HG03039 (cell line): Measurements from ENCODE around the gene CADM1.

Experiments used
- ATAC-seq: cut with Tn5 transposase; IDR thresholded peaks from one replicate; pipeline ENCODE4 v1.9.1; 2021; ENCODE audit warnings: mild to moderate bottlenecking, moderate library complexity; ENCODE audit not compliant: unreplicated experiment

The CADM1 gene

DNA sequence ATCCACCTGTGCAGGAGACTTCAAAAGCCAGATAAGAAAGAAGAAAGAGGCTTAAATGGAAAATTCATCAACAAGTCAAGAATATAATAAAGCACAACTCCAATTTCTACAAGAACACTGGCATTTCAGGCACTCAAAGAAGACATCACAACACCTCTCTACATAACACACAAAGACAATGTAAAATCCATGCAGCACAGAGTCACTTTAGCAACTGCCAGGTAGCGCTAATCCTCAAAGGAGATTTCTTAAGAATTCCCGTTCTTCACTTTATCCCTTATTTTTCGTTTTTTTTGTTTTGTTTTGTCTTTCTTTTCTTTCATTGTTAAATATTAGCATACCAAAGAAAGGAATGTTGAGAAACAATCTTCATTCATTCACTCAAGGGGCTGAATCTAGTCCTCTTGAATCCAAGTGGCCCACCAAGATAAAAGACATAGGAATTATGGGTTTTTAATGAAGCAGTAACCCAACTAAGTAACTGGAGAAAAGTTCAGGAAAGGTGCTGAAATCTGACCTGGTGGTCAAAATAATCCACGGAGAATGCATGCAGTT lies 95.0 kb downstream of the CADM1 start:
- no peak for ATAC-seq

DNA sequence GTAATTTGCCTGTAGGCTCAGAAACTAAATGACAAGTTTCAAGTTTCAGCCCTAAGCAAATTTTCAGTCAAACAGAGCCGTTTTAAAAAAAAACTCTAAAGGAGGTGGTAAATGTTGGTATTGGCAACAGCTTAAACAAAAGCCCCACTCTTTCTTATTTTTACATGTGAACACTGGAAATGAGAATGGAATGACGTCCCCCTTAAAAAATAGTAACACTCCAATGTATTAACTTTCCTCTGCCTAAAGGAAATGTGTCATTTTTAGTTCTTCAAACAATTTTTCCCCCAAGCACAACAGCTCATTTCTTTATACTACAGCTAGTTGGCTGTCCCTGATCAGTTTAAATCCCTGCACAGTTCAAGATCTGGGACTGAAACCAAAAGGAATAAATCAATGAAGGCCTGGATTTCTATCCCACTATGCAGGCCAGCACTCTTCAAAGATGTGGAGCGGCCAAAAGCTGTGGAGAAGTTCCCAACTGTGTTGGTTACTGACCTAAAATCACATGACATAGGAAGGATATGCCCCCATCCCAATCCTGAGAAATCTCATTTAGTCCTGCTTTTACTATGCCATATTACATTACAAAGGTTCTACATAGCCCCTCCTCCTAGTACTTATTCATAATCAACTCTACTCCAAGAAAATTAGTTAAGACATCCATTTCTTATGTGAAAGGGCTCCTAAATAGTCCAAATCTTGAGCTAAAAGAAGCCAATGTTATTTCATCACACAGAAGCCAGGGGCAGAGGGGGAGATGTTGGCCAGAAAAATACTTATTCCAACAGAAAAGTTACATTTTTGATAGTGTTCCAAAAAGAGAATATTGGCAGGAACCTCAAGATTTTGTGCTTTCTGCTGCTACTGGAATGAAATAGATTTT lies 95.9 kb downstream of the CADM1 start:
- no peak for ATAC-seq

GRCh38 chr11:115407496-115407895 lies 96.7 kb downstream of the CADM1 start:
- no peak for ATAC-seq

GRCh38 chr11:115406404-115406803 lies 97.8 kb downstream of the CADM1 start:
- no peak for ATAC-seq

DNA sequence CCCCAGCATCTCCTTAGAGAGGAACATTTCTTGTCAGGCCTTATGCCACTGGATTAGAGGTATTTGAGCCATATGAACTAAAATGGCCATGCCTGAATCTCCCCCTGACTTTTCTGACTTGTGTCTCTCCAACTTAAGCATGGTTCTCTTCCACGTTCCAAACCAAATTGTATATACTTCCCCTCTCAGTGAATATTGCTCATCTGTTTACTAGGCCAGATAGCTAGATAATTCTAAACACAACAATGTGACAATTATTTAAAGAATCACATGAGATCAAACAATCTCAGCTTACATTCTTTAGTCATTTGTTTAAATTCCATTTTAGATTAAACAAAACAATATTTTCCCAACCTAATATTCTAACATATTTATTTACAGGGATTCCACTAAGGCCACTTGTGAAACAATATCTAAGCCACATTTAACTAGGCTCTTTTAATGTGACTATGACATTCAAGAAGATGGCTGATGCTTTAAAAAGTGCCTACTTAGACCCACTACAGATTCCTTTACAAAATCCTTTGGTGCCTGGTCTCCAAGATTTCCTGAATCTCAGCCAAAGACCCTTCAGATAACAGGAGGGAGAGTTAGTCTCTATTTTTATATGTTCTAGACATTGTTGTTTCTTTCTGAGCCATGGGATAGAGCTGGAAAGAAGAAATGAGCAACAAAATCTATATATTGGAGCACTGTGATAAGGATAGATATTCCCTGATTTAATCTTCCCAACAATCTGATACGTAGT lies 105.7 kb downstream of the CADM1 start:
- no peak for ATAC-seq

- ATAC-seq = no peak
Measured at GRCh38 chr11:115396533-115396932, 107.7 kb downstream of the CADM1 start.

- ATAC-seq = no peak
Measured at GRCh38 chr11:115393950-115394349, 110.3 kb downstream of the CADM1 start.

DNA sequence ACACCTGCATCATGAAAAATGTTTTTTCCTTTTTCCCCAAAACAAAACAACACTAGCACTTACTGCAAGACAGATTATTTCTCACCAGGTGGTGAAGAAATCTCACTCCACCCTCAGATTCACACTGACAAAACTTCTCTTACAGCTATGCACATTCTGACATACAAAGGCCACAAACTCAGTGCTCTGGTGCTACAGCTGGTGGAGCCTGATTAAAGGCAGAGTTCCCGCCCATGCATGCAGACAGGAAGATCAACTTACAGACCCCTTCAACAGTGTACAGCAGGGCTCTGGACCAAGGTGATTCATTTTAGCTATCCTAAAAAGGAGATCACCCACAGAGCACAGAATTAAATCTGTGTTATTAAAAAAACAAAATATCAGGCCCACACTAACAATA lies 112.6 kb downstream of the CADM1 start:
- ATAC-seq = no peak

GRCh38 chr11:115391160-115391559 lies 113.1 kb downstream of the CADM1 start:
- no peak for ATAC-seq

GRCh38 chr11:115390441-115390840 lies 113.8 kb downstream of the CADM1 start:
- ATAC-seq = no peak

DNA sequence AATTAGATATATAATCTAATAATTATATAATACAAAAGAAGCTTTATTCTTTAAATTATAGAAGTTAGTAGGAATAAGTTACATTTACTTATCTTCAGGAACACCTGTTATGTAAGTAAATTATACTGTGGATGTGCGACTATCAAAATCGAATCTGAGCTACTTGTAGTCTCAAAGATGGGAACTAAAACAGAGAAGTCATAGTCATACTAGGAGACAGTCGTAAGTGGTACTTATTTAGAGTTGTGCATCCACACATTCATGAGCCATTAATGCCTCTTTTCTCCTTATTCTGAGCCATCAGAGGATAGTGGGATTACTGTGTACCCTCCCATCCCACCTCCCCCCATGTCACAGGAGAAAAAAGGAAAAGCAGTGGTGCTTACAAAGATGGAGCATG lies 114.4 kb downstream of the CADM1 start:
- ATAC-seq = no peak

DNA sequence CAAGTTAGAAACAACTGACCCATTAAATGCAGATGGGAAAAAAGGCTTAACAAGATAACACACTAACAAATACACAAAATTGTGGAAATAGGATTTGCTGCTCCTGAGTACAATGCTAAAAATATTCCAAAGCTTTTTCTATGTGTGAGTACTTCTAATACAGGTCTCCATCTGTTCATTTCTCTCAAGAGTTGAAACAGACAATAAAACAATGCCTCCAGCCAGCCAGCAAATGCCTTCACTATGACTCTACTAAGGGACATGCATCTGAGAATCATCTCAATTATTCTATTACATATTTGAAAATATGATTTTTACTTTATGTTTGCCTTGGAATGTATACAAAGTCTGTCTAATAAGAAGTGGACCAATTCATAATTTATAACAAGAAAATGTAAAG lies 119.0 kb downstream of the CADM1 start:
- ATAC-seq = no peak

DNA sequence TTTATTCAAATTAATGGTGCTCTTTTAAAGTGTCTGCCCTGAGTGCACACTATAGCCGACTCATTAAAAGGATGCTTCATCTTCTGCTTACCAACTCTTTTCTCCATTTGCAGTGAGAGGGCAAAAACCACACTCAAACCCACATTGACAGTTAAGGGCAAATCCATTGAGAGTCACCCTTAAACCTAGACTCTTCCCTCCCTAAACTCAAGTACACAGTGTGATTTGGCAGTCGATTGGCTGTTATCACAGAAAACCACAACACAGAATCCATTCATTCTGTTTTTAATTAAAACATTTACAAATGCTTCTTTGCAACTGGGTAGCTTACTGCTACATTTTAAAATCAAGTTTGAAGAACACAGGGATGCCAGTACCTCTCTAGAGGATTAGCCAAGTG lies 120.0 kb downstream of the CADM1 start:
- no peak for ATAC-seq

DNA sequence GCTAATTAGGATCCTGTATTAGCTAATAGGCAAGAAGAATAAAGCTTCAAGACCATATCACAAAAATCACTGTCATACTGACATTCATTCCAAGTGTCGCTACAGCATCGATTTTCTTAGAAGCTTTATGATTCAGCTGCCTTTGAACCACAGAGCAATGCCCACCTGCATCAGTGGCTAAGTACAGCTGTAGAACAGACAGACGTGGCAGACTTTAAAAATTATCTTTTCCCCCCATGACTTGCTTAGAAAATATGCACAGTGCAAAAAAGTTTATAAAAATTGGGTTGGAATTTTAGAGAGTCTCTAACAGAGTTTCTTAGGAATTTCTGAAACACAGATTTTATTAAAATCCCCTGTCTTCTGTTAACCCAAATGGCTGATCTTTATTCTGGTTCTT lies 120.8 kb downstream of the CADM1 start:
- ATAC-seq = no peak

GRCh38 chr11:115379528-115379927 lies 124.7 kb downstream of the CADM1 start:
- no peak for ATAC-seq

DNA sequence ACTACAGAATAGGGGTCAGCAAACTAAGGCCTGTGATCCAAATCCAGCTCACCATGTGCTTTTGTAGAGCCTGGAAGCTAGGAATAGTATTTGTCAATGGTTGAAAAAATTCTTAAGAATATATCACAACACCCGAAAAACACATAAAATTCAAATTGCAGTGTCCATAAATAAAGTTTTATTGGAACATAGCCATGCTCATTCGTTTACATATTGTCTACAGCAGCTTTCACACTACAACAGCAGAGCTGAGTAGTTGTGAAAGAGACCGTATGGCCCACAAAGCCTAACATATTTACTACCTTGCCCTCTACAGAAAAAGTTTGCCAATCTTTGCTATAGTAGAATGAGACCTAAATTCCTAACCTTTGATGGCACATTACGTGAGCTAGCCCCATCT lies 125.7 kb downstream of the CADM1 start:
- ATAC-seq = no peak

DNA sequence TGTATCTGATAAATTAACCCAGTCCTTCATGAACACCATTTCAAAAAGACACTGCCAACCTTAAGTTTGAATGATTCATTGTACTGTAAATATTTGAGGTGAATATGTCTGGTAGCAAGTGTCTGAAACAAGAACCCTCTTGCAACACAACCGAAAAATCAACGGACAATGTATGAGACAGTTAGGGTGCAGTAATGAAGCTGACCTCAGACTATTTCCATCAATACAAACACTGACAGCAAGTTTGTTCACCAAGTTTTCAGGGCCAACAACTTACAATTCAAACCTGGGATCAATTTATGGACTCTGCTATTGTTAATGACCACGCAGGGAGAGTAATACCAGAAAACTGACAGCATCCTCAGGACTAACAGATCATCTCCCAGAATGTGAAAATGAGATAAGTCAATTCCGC lies 126.3 kb downstream of the CADM1 start:
- ATAC-seq = no peak

DNA sequence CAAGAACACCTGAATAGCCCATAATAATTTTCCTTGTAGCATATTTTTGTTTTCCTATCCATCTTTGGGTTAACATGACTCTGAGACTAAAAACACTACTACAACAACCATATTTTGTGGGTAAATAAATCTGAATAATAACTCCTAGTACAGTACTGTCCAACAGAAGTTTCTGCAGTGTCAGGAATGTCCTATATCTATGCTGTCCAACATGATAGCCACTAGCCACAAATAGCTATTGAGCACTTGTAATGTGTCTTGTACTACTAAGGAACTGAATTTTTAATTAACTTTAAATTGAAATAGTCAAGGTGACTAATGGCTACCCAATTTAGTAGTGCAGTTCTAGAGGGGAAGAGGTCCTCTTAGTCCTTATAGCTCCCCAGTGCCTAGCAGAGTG lies 135.6 kb downstream of the CADM1 start:
- no peak for ATAC-seq

GRCh38 chr11:115366826-115367225 lies 137.4 kb downstream of the CADM1 start:
- ATAC-seq = no peak

- ATAC-seq = no peak
Measured at GRCh38 chr11:115365907-115366306, 138.3 kb downstream of the CADM1 start.

DNA sequence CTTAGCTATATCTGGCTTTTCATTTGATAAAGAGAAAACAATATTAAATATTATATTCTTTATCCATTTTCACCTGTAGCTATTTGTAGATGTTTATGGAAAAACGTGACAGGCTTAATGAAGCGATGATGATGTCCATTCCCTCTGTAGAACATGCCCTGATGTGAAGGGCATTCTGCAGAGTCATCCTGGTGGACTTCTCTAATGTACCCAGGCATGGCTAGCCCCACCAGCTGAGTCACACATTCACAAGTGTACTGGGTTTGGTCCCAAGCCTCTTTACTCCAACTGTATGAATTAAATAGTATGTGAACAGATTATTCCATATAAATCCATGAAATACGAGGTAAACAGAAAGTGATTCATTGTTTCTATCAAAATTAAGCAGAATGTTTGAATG lies 139.3 kb downstream of the CADM1 start:
- ATAC-seq = no peak

- ATAC-seq = no peak
Measured at GRCh38 chr11:115363921-115364320, 140.3 kb downstream of the CADM1 start.
